Pulmonary artery endothelial cell (primary cell): ENCODE results near the gene MAVS. TPM values are rescaled to one million over a fixed set of nuclear protein-coding genes. Genes with fewer than 3 reads are reported as not detected.
"Not testable (repeated sequence)": the region's sequence is repeated elsewhere in the genome, so short reads cannot be mapped to it uniquely, and the experiment has no call there.

Source experiments
- DNase-seq: peaks from one replicate; pipeline ENCODE4 v3.0.0-alpha.2; 2011; ENCODE audit warnings: low read depth, low spot score
- total RNA-seq: library from RNA; depleted of rRNA; stranded (reverse); fragments of >200 nt; gene quantifications from 2 replicates; pipeline ENCODE4 v1.2.3, GENCODE V29; 2014

Gene MAVS
- total RNA-seq, 1 donor from 2014 or later = 17.5 TPM

DNA sequence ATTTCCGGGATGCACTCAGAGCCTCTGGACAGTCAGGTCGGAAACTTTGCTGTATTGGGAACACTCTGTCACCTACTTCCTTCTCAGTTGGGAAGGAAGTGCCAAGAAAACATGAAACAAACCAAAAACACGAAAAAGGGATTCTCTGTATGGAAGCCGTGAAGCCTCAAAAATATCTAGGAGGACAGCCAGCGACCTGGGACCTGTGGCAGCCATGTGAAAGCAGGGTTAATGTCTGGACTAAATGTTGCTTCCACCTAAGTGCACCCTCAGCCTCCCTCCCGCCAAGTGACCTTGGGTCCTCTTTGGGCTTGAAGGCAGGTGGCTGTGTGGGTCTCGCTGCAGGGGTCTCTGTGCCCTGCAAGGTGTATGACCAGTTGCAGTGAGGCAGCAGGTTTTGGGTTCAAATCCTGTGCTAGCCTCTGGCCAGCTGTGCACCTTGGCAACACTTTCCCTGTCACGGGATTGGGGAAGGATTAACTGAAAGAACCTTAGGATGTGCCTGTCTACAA lies 851 bp downstream of the MAVS start:
- DNase-seq = no peak

DNA sequence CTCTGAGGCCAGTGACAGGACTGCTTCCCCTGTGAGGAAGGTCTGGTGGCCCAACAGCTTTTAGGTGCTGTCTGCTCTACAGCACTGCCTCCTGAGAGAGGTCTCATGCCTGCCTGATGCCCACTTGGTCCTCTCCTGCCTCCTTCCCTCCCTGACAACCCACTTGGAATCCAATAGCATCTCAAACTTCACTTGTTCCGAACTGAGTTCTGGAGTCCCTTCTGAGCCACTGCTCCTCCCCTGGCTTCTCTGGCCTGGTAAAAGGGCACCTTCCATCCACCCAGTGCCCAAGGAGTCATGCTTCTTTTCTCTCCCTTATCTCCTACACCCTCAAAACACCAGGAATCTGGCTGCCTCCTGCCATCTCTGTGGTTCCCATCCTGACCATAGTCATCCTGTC lies 1.9 kb downstream of the MAVS start:
- DNase-seq = no peak

DNA sequence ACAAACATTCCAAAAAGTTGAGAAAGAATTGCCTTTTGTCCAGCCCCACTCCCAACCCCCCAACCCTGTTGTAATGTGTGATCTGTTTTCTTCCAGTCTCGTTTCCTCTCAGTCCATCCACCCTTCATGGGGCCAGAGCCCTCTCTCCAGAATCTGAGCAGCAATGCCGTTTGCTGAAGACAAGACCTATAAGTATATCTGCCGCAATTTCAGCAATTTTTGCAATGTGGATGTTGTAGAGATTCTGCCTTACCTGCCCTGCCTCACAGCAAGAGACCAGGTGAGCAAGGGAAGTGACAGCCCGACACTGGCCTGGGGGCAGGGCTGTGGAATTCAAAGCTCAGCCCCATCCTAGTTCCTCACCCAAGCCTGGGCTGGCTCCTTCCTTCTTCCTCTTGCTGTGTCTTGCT lies 7.8 kb downstream of the MAVS start:
- no peak for DNase-seq

DNA sequence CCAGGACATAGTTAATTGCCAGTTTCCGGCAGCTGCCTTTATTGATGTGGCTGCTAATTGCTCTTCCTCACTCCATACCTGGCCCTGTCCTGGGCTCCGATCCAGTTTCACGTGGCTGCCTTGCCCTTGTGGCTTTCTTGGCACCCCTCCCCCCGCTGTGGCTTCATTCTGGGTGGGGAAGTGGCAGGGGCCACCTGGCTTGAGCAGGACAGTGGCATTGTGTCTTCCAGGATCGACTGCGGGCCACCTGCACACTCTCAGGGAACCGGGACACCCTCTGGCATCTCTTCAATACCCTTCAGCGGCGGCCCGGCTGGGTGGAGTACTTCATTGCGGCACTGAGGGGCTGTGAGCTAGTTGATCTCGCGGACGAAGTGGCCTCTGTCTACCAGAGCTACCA lies 10.8 kb downstream of the MAVS start:
- no peak for DNase-seq

GRCh38 chr20:3858689-3859088 lies 12.1 kb downstream of the MAVS start:
- no peak for DNase-seq

GRCh38 chr20:3861191-3861590 lies 14.6 kb downstream of the MAVS start:
- DNase-seq = no peak

DNA sequence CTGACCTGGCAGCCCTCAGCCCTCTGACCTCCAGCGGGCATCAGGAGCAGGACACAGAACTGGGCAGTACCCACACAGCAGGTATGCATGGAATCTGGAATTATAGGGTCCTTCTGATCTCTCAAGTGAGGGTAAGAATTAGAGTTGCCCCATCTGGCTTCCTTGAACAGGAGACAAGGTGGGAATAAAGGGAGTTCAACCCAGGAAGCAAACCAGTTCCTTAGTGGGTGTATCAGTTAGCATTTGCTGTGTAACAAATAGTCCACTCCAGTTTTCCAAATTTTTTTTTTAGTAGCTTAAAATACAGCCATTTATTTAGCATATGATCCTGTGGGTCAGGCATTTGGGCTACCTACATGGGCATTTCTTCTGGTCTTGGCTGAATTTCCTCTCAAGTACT lies 15.7 kb downstream of the MAVS start:
- no peak for DNase-seq

GRCh38 chr20:3863317-3863716 lies 16.7 kb downstream of the MAVS start:
- DNase-seq = no peak

DNA sequence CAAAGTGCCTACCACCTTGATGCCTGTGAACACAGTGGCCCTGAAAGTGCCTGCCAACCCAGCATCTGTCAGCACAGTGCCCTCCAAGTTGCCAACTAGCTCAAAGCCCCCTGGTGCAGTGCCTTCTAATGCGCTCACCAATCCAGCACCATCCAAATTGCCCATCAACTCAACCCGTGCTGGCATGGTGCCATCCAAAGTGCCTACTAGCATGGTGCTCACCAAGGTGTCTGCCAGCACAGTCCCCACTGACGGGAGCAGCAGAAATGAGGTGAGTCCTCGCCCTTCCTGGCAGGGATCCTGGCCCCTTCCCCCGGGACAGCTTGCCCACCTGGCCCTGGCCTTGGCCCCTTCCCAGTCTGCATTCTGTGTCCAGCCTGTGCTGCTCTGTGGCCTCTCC lies 17.9 kb downstream of the MAVS start:
- no peak for DNase-seq

DNA sequence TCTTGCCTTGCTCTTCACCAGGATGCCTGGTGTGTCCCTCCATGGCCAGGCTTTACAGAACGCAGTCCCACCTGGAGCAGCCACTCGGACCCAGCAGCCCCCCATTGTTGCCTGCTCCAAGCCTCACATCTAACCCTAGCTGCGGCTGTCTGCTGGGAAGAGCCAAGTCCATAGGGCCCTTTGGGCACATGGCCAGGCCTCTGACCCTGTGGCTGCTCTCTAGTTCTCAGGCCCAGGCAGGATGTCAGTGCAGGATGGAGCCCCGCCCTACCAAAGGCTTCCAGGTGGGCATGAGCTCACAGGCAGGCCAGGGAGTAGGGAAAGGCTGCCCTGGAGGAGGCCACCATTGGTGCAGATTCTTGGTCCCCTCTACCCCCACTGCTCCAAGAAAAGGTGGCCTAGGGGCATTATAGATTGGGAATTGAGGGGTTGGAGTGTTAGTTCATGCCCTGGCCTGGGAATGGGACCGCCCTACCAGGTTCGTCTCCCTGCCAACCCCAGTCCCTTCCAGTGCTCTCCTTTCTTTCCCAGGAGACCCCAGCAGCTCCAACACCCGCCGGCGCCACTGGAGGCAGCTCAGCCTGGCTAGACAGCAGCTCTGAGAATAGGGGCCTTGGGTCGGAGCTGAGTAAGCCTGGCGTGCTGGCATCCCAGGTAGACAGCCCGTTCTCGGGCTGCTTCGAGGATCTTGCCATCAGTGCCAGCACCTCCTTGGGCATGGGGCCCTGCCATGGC lies 18.7 kb downstream of the MAVS start:
- DNase-seq = no peak

GRCh38 chr20:3865887-3866407 lies 19.3 kb downstream of the MAVS start:
- no peak for DNase-seq

DNA sequence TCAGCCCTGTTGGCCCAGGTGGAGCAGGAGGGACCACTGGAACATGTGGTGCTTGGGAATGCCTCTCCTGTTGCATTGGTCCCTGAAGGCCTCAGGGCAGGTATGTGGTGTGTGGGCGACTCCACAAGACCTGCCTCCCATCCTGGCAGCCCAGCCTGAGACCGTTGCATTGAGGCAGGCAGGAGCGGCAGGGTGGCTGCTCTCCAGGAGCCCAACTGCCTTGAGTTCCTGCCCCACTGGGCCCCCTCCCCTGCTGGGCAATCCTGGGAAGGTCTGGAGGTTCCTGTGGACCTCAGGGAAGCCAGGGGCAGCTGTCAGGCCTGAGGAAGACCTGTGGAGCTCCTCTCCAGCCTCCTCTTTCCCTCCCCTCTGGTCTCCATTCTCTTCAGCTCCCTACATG lies 19.8 kb downstream of the MAVS start:
- DNase-seq = no peak

GRCh38 chr20:3867802-3868201 lies 21.2 kb downstream of the MAVS start:
- no peak for DNase-seq

GRCh38 chr20:3869839-3870634 lies 23.4 kb downstream of the MAVS start:
- no peak for DNase-seq

DNA sequence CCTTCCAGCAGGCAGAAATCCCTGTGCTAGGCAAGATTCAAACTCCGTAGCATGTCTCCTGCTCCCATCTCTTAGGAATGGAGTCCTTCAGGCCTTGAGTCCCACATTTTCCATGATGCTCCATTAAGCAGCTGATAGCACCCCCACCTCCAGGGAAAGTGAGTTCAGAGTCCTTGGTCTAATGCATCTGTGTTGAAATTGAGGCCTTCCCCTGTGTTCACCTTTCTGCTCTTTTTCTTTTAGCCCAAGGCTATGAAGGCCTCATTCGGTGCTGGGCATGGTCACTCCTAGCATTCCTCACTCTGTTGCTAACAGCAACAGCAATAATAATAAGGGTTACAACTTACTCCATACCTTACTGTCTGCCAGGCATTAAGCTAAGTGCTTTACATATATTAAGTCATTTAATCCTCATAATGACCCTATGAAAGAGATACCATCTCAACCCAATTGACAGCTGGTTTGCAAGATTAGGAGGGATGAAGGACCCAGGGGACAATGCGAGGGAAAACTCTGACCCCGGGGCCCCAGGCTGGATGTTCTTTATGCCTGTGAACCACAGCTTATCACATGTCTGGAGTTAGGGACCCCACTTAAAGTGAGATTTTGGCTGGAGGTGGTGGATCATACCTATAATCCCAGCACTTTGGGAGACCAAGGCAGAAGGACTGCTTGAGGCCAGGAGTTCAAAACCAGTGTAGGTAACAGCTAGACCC lies 25.1 kb downstream of the MAVS start:
- no peak for DNase-seq

GRCh38 chr20:3873507-3873906 lies 26.9 kb downstream of the MAVS start:
- no peak for DNase-seq

DNA sequence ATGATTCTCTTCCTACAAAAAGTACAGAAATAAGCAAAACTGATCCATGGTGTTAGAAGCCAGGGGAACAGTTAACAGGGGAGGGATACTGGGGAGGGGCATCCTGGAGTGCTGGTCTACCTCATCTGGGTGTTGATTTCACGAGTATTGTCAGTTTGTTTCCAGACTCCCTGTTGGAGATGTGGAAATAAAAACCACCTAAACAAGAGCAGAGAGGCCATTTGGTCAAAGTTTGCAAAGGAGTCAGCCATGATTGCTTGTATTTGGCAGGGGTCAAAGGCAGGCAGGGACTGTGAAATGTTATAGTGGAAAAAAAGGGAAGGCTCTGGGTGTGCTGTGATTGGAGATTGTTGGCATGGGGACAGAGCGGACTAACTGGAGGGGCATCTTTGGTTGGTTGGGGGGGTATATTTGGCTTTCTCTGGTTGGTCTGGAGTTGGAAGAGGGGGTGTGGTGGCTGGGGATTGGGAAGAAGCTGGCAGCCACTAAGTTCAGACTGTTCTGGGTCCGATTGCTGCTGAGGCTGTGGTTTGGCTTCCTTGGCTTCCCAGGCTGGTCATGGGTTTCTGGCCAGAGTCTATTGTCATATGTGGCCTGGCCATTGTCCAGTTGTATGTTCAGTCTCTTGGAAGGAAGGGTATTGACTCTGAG lies 27.7 kb downstream of the MAVS start:
- DNase-seq = no peak

DNA sequence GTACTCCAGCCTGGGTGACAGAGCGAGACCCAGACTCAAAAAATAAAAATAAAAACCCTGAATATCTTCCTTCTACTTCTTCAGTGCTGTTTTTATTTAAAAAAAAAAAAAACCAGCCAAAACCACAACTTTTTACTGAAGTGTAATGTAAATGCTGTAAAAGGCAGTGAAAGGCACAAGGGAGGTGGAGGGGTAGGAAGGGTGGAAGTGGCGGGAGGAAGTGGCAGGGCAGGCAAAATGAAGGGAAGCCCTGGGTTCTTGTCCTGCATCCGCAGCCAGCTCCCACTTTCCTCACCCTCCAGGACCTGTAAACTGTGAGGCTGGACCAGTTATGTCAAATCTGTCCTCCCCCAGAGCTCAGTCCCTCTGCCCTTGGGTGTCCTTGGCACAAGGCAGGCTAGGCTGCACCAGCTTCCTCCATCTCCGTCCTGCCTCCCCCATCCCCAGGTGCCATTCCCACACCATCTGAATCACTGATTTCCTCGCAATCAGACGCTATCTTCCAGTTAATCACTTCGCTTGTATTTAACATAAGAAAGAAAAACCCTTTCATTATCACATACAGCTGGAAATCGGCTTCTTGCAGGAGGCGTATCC lies 28.8 kb downstream of the MAVS start:
- DNase-seq = no peak

GRCh38 chr20:3876000-3876399 lies 29.4 kb downstream of the MAVS start:
- DNase-seq = no peak

DNA sequence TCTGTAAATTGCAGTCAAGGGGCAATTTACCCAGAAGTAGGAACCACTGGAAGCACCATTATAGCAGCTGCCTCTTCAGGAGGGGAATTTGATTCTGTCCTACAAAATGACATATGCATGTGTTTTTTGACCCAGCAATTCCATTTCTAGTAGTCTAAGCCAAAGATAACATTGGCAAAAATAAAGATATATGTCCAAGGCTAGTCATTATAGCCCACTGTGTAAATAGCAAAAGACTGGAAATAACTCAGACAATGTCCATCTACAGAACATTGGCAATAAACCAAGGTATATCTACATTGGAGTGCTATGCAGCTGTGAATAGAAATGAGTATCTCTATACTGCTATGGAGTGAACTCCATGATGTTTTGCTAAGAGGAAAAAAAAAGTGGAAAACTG lies 30.0 kb downstream of the MAVS start:
- DNase-seq = no peak

GRCh38 chr20:3878921-3879274 lies 32.3 kb downstream of the MAVS start:
- DNase-seq = not testable (repeated sequence)
